ENCODE results near the gene PEX19.

GRCh38 chr1:160267284-160267991, 17.5 kb downstream of the PEX19 start:
- no peak for TF ChIP-seq POLR2A (IDR thresholded peaks at IDR 0.05)
- TF ChIP-seq CTCF (IDR thresholded peaks at IDR 0.05), result no peak
